AG04449 (cell line): ENCODE results near the gene RYK.

ENCODE experiments used
- CTCF ChIA-PET: fragments of 350-600 bp; formaldehyde crosslinking; extraction: SDS; loops from one replicate; lab custom pipeline; 2021; ENCODE audit warnings: antibody characterized with exemption; lab: Yijun Ruan, JAX
- POLR2A ChIA-PET: fragments of 400-600, 350-600 bp; formaldehyde crosslinking; extraction: SDS; loops from one replicate; lab custom pipeline; 2020; ENCODE audit warnings: antibody characterized with exemption, inconsistent platforms; lab: Yijun Ruan, JAX
- DNase-seq: peaks from one replicate; pipeline ENCODE4 v3.0.0-alpha.2; 2010; ENCODE audit warnings: low read depth, low spot score
- H3K4me3 ChIP-seq: 2 replicates; pipeline ENCODE4 v1.5.1; 2011; ENCODE audit warnings: low read depth, mild to moderate bottlenecking, control low read depth, low read length
- CTCF ChIP-seq: IDR thresholded peaks from one replicate; pipeline ENCODE4 v1.5.1; 2011; ENCODE audit warnings: mild to moderate bottlenecking, moderate library complexity, low read length, control low read depth, inconsistent platforms; ENCODE audit not compliant: insufficient read depth; ENCODE audit errors: missing control alignments

Gene RYK

GRCh38 chr3:134251731-134252391, 1.2 kb upstream of the RYK start:
- CTCF ChIA-PET, result interaction anchor here (0.7 to 2.7 kb wide), 3 partner anchors 14 to 54 kb away, joined by 3 to 8 read pairs (median 3); no protein-coding TSS in a partner anchor
- POLR2A ChIA-PET, result no interaction called here
- no peak for TF ChIP-seq CTCF
- no peak overlapping the region for H3K4me3 ChIP-seq
- DNase-seq, result no peak

GRCh38 chr3:134249935-134250716, 533 bp downstream of the RYK start:
- no peak for DNase-seq
- CTCF ChIA-PET, result interaction anchor here (0.6 to 4.7 kb wide), 6 partner anchors 10 to 115 kb away, joined by 3 to 26 read pairs (median 6); no protein-coding TSS in a partner anchor
- TF ChIP-seq CTCF, result no peak
- POLR2A ChIA-PET, result interaction anchor here (0.8 to 1.0 kb wide), 3 partner anchors 19 to 235 kb away, joined by 3 read pairs; partner anchors contain the start of genes ANAPC13 and CEP63
- H3K4me3 ChIP-seq, result peak overlapping the region; percentile 86

GRCh38 chr3:134249296-134249841, 1.3 kb downstream of the RYK start:
- no peak for DNase-seq
- no peak for TF ChIP-seq CTCF
- POLR2A ChIA-PET, result interaction anchor here (0.8 kb wide), 1 partner anchor 18 kb away, joined by 3 read pairs; no protein-coding TSS in a partner anchor
- CTCF ChIA-PET, result interaction anchor here (0.6 to 4.7 kb wide), 8 partner anchors 10 to 116 kb away, joined by 3 to 26 read pairs (median 4); no protein-coding TSS in a partner anchor
- H3K4me3 ChIP-seq, result peak overlapping the region; percentile 86

- no peak overlapping the region for H3K4me3 ChIP-seq
- no peak for TF ChIP-seq CTCF
- no peak for DNase-seq
- ChIA-PET POLR2A (no interaction called here), CTCF (interaction anchor here (0.8 to 9.6 kb wide), 5 partner anchors 8 to 119 kb away, joined by 3 to 130 read pairs (median 4); no protein-coding TSS in a partner anchor)
Observed at GRCh38 chr3:134244921-134245320, 5.7 kb downstream of the RYK start.

GRCh38 chr3:134242649-134243617, 7.7 kb downstream of the RYK start:
- peak; percentile 64 for DNase-seq
- TF ChIP-seq CTCF, result no peak
- CTCF ChIA-PET, result interaction anchor here (9.6 kb wide), 1 partner anchor 28 kb away, joined by 130 read pairs; no protein-coding TSS in a partner anchor
- POLR2A ChIA-PET, result no interaction called here
- H3K4me3 ChIP-seq, result no peak overlapping the region
